Right atrium auricular region (tissue), 2 donors: Measurements from ENCODE around the gene NUMB. TPM values are rescaled to one million over a fixed set of nuclear protein-coding genes. Genes with fewer than 3 reads are reported as not detected.

ENCODE experiments used
- DNase-seq: peaks from one replicate; pipeline ENCODE4 v3.0.0-alpha.2; 2019; ENCODE audit warnings: low spot score
- H3K27ac ChIP-seq, 2 donors: fragments of 200-600 bp; sonication (generic); 1 replicate in 1 of 2; 2 replicates in 1 of 2; pipeline ENCODE4 v1.5.1; 2016 to 2019
- H3K27me3 ChIP-seq, 2 donors: fragments of 200-600 bp; sonication (generic); one replicate each; pipeline versions ENCODE4 v1.5.1 to v1.6.0; 2017 to 2019
- H3K36me3 ChIP-seq: fragments of 200-600 bp; sonication (generic); one replicate; pipeline ENCODE4 v1.5.1; 2016
- H3K4me1 ChIP-seq, 2 donors: fragments of 200-600 bp; sonication (generic); one replicate each; pipeline versions ENCODE4 v1.5.1 to v1.6.0; 2017 to 2019
- H3K4me3 ChIP-seq, 2 donors: fragments of 200-600 bp; sonication (generic); 1 replicate in 1 of 2; 2 replicates in 1 of 2; pipeline ENCODE4 v1.5.1; 2017 to 2019; ENCODE audit warnings: mild to moderate bottlenecking in 1 of 2, moderate library complexity in 1 of 2
- H3K9me3 ChIP-seq, 2 donors: fragments of 200-600 bp; sonication (generic); one replicate each; pipeline ENCODE4 v1.5.1; 2019
- CTCF ChIP-seq, 2 donors: fragments of 200-600 bp; sonication (generic); IDR thresholded peaks; one replicate each; pipeline ENCODE4 v1.5.1; 2019; ENCODE audit warnings: antibody characterized with exemption in 2 of 2
- total RNA-seq, 2 donors: library from RNA; depleted of rRNA; stranded (reverse); fragments of >200 nt; gene quantifications; one replicate each; pipeline ENCODE4 v1.1.0, GENCODE V29; 2016

NUMB gene
- total RNA-seq, 2 donors from 2014 or later, result 24.6 to 31.9 TPM

GRCh38 chr14:73255005-73255400, 203.3 kb downstream of the NUMB start:
- no peak overlapping the region for H3K4me3 ChIP-seq
- H3K27ac ChIP-seq, result no peak overlapping the region
- DNase-seq, result no peak
- TF ChIP-seq CTCF (IDR thresholded peaks at IDR 0.05), result no peak
- H3K36me3 ChIP-seq, result no peaks in the 10 kb centered on the region
- no peaks in the 10 kb centered on the region for H3K27me3 ChIP-seq
- H3K9me3 ChIP-seq, result no peaks in the 10 kb centered on the region
- H3K4me1 ChIP-seq, result no peaks in the 10 kb centered on the region

GRCh38 chr14:73254247-73255004, 203.9 kb downstream of the NUMB start:
- Histone ChIP-seq H3K9me3 (no peaks in the 10 kb centered on the region), H3K27me3 (no peaks in the 10 kb centered on the region), H3K4me1 (no peaks in the 10 kb centered on the region), H3K36me3 (no peaks in the 10 kb centered on the region), H3K27ac (no peak overlapping the region), H3K4me3 (no peak overlapping the region)
- no peak for DNase-seq
- TF ChIP-seq CTCF (IDR thresholded peaks at IDR 0.05), result no peak

- no peak overlapping the region for H3K27ac ChIP-seq
- H3K27me3 ChIP-seq, result no peaks in the 10 kb centered on the region
- no peaks in the 10 kb centered on the region for H3K9me3 ChIP-seq
- H3K4me1 ChIP-seq, result no peaks in the 10 kb centered on the region
- no peak overlapping the region for H3K4me3 ChIP-seq
- no peak for DNase-seq
- H3K36me3 ChIP-seq, result no peaks in the 10 kb centered on the region
- no peak for TF ChIP-seq CTCF (IDR thresholded peaks at IDR 0.05)
Observed at GRCh38 chr14:73253721-73254120, 204.6 kb downstream of the NUMB start.

GRCh38 chr14:73253323-73253610, 205.1 kb downstream of the NUMB start:
- DNase-seq, result no peak
- TF ChIP-seq CTCF (IDR thresholded peaks at IDR 0.05), result no peak
- Histone ChIP-seq H3K27me3 (no peaks in the 10 kb centered on the region), H3K36me3 (no peaks in the 10 kb centered on the region), H3K4me3 (no peak overlapping the region), H3K4me1 (no peaks in the 10 kb centered on the region), H3K27ac (no peak overlapping the region), H3K9me3 (no peaks in the 10 kb centered on the region)

GRCh38 chr14:73252491-73253322, 205.6 kb downstream of the NUMB start:
- no peak for TF ChIP-seq CTCF (IDR thresholded peaks at IDR 0.05)
- DNase-seq, result no peak
- Histone ChIP-seq H3K9me3 (no peaks in the 10 kb centered on the region), H3K4me1 (no peaks in the 10 kb centered on the region), H3K27me3 (no peaks in the 10 kb centered on the region), H3K36me3 (no peaks in the 10 kb centered on the region), H3K27ac (no peak overlapping the region), H3K4me3 (no peak overlapping the region)
